Measurements from ENCODE around the gene NEIL3. TPM values are rescaled to one million over a fixed set of nuclear protein-coding genes. Genes with fewer than 3 reads are reported as not detected.

The NEIL3 gene
- total RNA-seq, 1 donor from 2014 or later = 0.98 TPM

- no peaks in the 10 kb centered on the region for H3K4me1 ChIP-seq
- H3K9me3 ChIP-seq = no peaks in the 10 kb centered on the region
- intact Hi-C loops (cut with DNase I) = no loop called here
- no peaks in the 10 kb centered on the region for H3K27me3 ChIP-seq
- H3K36me3 ChIP-seq = no peaks in the 10 kb centered on the region
- no peak overlapping the region for H3K27ac ChIP-seq
- H3K4me3 ChIP-seq = no peak overlapping the region
- TF ChIP-seq POLR2AphosphoS5 (IDR thresholded peaks at IDR 0.05; ENCODE audit: insufficient read depth in 1 of 2, low read depth in 1 of 2) (no peak), POLR2A (IDR thresholded peaks at IDR 0.05) (no peak), CTCF (IDR thresholded peaks at IDR 0.05) (no peak)
- no peak for DNase-seq (ENCODE audit: extremely low spot score in 2 of 2)
Measured at GRCh38 chr4:177288335-177288734, 21.3 kb upstream of the NEIL3 start.

- DNase-seq (ENCODE audit: extremely low spot score in 2 of 2) = no peak
- Histone ChIP-seq H3K4me3 (no peak overlapping the region), H3K27ac (no peak overlapping the region), H3K9me3 (no peaks in the 10 kb centered on the region), H3K36me3 (no peaks in the 10 kb centered on the region), H3K27me3 (no peaks in the 10 kb centered on the region), H3K4me1 (no peaks in the 10 kb centered on the region)
- TF ChIP-seq CTCF (IDR thresholded peaks at IDR 0.05) = no peak
- TF ChIP-seq POLR2AphosphoS5 (IDR thresholded peaks at IDR 0.05; ENCODE audit: insufficient read depth in 1 of 2, low read depth in 1 of 2) = no peak
- TF ChIP-seq POLR2A (IDR thresholded peaks at IDR 0.05) = no peak
- intact Hi-C loops (cut with DNase I) = no loop called here
Measured at GRCh38 chr4:177290780-177291179, 18.9 kb upstream of the NEIL3 start.

DNA sequence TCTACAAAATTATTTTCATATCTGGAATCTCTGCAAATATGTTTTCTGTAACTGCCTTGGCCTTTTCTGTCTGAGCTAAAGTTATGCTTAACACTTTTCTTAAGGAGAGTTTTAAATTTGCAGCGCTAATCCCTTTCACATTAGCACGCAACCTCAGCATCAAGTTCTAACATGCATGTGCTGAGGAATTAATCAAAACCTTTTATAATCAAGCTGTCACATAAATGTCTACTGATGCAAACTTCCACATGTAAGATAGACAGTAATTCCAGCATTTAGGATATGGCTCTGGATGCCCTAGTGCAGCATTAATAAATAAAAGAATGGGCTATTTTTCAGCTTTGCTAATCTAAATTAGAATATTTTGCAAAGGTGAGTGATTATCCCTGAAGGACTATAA lies 17.5 kb upstream of the NEIL3 start:
- TF ChIP-seq POLR2A (IDR thresholded peaks at IDR 0.05) = no peak
- no peak for TF ChIP-seq CTCF (IDR thresholded peaks at IDR 0.05)
- no peak for TF ChIP-seq POLR2AphosphoS5 (IDR thresholded peaks at IDR 0.05; ENCODE audit: insufficient read depth in 1 of 2, low read depth in 1 of 2)
- H3K9me3 ChIP-seq = no peaks in the 10 kb centered on the region
- DNase-seq (ENCODE audit: extremely low spot score in 2 of 2) = no peak
- no peaks in the 10 kb centered on the region for H3K4me1 ChIP-seq
- H3K27me3 ChIP-seq = no peaks in the 10 kb centered on the region
- no peak overlapping the region for H3K27ac ChIP-seq
- no peaks in the 10 kb centered on the region for H3K36me3 ChIP-seq
- H3K4me3 ChIP-seq = no peak overlapping the region
- intact Hi-C loops (cut with DNase I) = no loop called here

DNA sequence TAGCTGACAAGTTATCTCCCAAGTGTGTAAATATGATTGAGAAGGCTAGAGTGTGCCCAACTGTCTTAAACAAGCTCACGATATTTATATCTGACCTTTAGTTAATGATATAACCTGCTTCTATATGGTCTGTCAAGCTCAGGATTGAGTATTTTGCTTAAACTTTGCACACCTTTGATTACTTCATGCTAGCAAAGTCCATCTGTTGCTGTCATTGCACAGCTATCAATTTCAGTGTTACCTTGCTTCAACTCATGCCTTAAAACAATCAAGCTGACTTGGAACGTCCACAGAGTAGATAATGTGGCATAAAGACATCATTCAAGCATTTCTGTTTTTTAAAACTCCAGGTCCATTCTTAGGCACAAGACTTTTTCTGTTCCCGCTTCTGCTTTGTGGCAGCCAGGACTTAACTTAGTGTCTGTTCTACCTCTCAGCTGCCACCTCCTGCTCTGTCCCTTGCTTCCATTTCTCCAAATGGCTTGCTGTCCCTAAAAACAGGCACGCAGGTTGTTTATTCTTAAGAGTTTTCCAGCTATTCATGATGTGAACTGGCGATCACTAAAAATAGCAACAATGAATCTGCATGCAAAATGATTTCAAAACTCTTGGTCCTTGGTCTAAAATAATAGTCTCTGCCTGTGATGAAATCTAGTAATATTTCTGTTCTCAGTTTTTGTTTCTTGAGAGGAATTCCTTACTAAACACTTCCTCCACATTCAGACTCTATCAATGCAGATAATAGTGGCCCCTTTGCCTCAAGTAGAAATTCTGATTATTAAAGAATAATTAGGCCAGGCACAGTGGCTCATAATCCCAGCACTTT lies 16.3 kb upstream of the NEIL3 start:
- H3K36me3 ChIP-seq = no peaks in the 10 kb centered on the region
- no peaks in the 10 kb centered on the region for H3K27me3 ChIP-seq
- peaks cover 8% of the 10 kb centered on the region for H3K9me3 ChIP-seq
- no peaks in the 10 kb centered on the region for H3K4me1 ChIP-seq
- no peak overlapping the region for H3K27ac ChIP-seq
- H3K4me3 ChIP-seq = no peak overlapping the region
- intact Hi-C loops (cut with DNase I) = no loop called here
- DNase-seq (ENCODE audit: extremely low spot score in 2 of 2) = no peak
- TF ChIP-seq CTCF (IDR thresholded peaks at IDR 0.05) = no peak
- TF ChIP-seq POLR2AphosphoS5 (IDR thresholded peaks at IDR 0.05; ENCODE audit: insufficient read depth in 1 of 2, low read depth in 1 of 2) = no peak
- no peak for TF ChIP-seq POLR2A (IDR thresholded peaks at IDR 0.05)

DNA sequence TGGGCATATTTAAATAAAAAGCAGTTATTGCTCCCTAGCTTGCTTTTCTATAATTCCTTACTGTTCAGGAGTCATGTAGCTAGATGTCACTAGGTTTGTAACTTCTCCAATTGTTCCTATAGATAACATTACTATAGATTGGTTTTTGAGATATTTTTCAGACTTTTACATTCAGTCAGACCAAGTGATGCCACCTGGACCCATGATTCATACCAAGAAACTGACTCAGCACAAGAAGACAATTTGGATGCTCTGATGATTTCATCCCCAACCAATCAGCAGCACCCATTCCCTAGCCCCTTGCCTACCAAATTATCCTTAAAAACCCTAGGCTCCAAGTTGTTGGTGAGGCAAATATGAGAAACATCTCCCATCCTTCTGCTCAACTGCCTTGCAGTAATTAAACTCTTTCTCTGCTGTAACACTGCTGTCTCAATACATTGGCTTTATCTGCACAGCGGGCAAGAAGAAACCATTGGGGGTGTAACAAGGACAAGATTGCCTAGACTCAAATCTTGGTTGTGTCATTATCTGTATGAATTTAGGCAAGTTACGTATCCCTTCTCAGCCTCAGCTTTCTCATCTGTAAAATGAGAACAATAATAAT lies 11.8 kb upstream of the NEIL3 start:
- intact Hi-C loops (cut with DNase I) = no loop called here
- Histone ChIP-seq H3K36me3 (no peaks in the 10 kb centered on the region), H3K27ac (no peak overlapping the region), H3K4me1 (no peaks in the 10 kb centered on the region), H3K4me3 (no peak overlapping the region), H3K9me3 (peaks cover 8% of the 10 kb centered on the region), H3K27me3 (no peaks in the 10 kb centered on the region)
- TF ChIP-seq POLR2AphosphoS5 (IDR thresholded peaks at IDR 0.05; ENCODE audit: insufficient read depth in 1 of 2, low read depth in 1 of 2) = no peak
- TF ChIP-seq POLR2A (IDR thresholded peaks at IDR 0.05) = no peak
- TF ChIP-seq CTCF (IDR thresholded peaks at IDR 0.05) = no peak
- DNase-seq (ENCODE audit: extremely low spot score in 2 of 2) = no peak
